ENCODE measurements around the gene STK11IP. TPM values are rescaled to one million over a fixed set of nuclear protein-coding genes. Genes with fewer than 3 reads are reported as not detected.

Gene STK11IP
- total RNA-seq, 4 donors from 2014 or later = 19.4 to 62.6 (median 51.5) TPM

GRCh38 chr2:219592736-219593135 lies 4.9 kb upstream of the STK11IP start:
- DNase-seq = no peak
- no peak overlapping the region for H3K4me3 ChIP-seq
- no peaks in the 10 kb centered on the region for H3K9me3 ChIP-seq
- no peak for TF ChIP-seq CTCF (IDR thresholded peaks at IDR 0.05)
- no peak for TF ChIP-seq POLR2A (IDR thresholded peaks at IDR 0.05)
- H3K4me1 ChIP-seq = peaks cover 0 to 9% (median 0%) of the 10 kb centered on the region in 4 donors
- no peaks in the 10 kb centered on the region for H3K27me3 ChIP-seq
- no peaks in the 10 kb centered on the region for H3K36me3 ChIP-seq
- no peak overlapping the region for H3K27ac ChIP-seq

- Histone ChIP-seq H3K36me3 (no peaks in the 10 kb centered on the region), H3K27ac (no peak overlapping the region), H3K27me3 (no peaks in the 10 kb centered on the region), H3K9me3 (no peaks in the 10 kb centered on the region), H3K4me3 (no peak overlapping the region), H3K4me1 (peaks cover 0 to 9% (median 0%) of the 10 kb centered on the region in 4 donors)
- TF ChIP-seq CTCF (IDR thresholded peaks at IDR 0.05) = no peak
- TF ChIP-seq POLR2A (IDR thresholded peaks at IDR 0.05) = no peak
- no peak for DNase-seq
Observed at GRCh38 chr2:219593154-219593553, 4.5 kb upstream of the STK11IP start.

- TF ChIP-seq CTCF (IDR thresholded peaks at IDR 0.05) (no peak), POLR2A (IDR thresholded peaks at IDR 0.05) (no peak)
- H3K27ac ChIP-seq = no peak overlapping the region
Observed at GRCh38 chr2:219595256-219595655, 2.4 kb upstream of the STK11IP start.

GRCh38 chr2:219596954-219597551 lies 604 bp upstream of the STK11IP start:
- peak overlapping the region; percentile 60 to 88 (median 74) for H3K4me3 ChIP-seq
- no peak for DNase-seq
- no peaks in the 10 kb centered on the region for H3K27me3 ChIP-seq
- H3K27ac ChIP-seq = peak overlapping the region; percentile 77 to 92 (median 89)
- peaks cover 0 to 9% (median 0%) of the 10 kb centered on the region in 4 donors for H3K4me1 ChIP-seq
- TF ChIP-seq CTCF (IDR thresholded peaks at IDR 0.05) (no peak), POLR2A (IDR thresholded peaks at IDR 0.05) (no peak)
- H3K36me3 ChIP-seq = peaks cover 0 to 6% (median 0%) of the 10 kb centered on the region in 3 donors
- H3K9me3 ChIP-seq = no peaks in the 10 kb centered on the region

More at GRCh38 chr2:219595256-219595655, 2.4 kb upstream of the STK11IP start:
- Histone ChIP-seq H3K27me3 (no peaks in the 10 kb centered on the region), H3K36me3 (no peaks in the 10 kb centered on the region), H3K9me3 (no peaks in the 10 kb centered on the region), H3K4me1 (peaks cover 0 to 9% (median 0%) of the 10 kb centered on the region in 4 donors), H3K4me3 (no peak overlapping the region)
- no peak for DNase-seq

GRCh38 chr2:219598308-219599078 lies 836 bp downstream of the STK11IP start:
- peaks cover 0 to 18% (median 0%) of the 10 kb centered on the region in 3 donors for H3K36me3 ChIP-seq
- no peaks in the 10 kb centered on the region for H3K9me3 ChIP-seq
- no peak for DNase-seq
- TF ChIP-seq POLR2A (IDR thresholded peaks at IDR 0.05) (no peak), CTCF (IDR thresholded peaks at IDR 0.05) (no peak)
- H3K4me1 ChIP-seq = peaks cover 0 to 9% (median 0%) of the 10 kb centered on the region in 4 donors
- H3K27me3 ChIP-seq = no peaks in the 10 kb centered on the region
- peak overlapping the region; percentile 77 to 92 (median 89) for H3K27ac ChIP-seq
- H3K4me3 ChIP-seq = peak overlapping the region; percentile 60 to 88 (median 74)
